GM12891 (cell line): Measurements from ENCODE around the gene FHL1.
A peak's percentile ranks its signal among the peaks of the same experiment; 100 is the strongest.

Source experiments
- DNase-seq: peaks from one replicate; pipeline ENCODE4 v3.0.0; 2011; ENCODE audit warnings: low spot score; ENCODE audit not compliant: insufficient read length
- FAIRE-seq: peaks from 2 replicates; lab custom pipeline; 2011; peaks lifted over from hg19 to GRCh38; lab: Jason Lieb, UNC
- PAX5 ChIP-seq: IDR thresholded peaks from 2 replicates; pipeline ENCODE4 v1.6.1; 2011; ENCODE audit warnings: low read length, moderate library complexity, mild to moderate bottlenecking; ENCODE audit not compliant: insufficient read depth, severe bottlenecking
- POLR2A ChIP-seq: IDR thresholded peaks from 2 replicates; pipeline ENCODE4 v1.6.1; 2011; ENCODE audit warnings: low read depth, low read length, control low read depth
- POLR2AphosphoS5 ChIP-seq: IDR thresholded peaks from 2 replicates; pipeline ENCODE4 v1.6.1; 2011; ENCODE audit warnings: low read depth, low read length, control low read depth
- POU2F2 ChIP-seq: IDR thresholded peaks from 2 replicates; pipeline ENCODE4 v1.6.1; 2011; ENCODE audit warnings: low read depth, mild to moderate bottlenecking, control low read depth, low read length, moderate library complexity
- SPI1 ChIP-seq: IDR thresholded peaks from 2 replicates; pipeline ENCODE4 v1.6.1; 2011; ENCODE audit warnings: low read depth, low read length, control low read depth
- TAF1 ChIP-seq: IDR thresholded peaks from 2 replicates; pipeline ENCODE4 v1.6.1; 2011; ENCODE audit warnings: low read depth, low read length, control low read depth

Gene FHL1

DNA sequence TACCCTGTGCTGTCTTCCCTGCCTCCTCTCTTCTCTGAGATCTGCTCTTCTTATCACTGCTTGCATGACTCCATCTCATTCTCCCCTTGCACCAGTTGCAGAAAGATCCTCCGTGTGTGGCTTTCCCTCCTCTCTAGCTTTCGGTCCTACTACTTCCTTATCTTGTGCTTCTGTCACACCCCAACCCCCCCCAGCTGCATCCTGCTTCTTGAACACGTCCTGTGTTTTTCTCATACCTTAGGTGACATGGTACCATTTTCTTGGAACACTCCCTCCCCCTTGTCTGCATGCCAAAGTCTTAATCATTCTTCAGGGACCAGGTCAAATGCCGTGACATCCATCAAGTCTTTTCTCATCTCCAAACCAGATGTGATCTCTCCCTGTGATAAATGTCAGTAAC is 46.4 kb downstream of the FHL1 start:
- no peak for DNase-seq
- FAIRE-seq = peak; percentile 83
- TF ChIP-seq SPI1 (no peak), TAF1 (no peak), POU2F2 (no peak), POLR2AphosphoS5 (no peak)

DNA sequence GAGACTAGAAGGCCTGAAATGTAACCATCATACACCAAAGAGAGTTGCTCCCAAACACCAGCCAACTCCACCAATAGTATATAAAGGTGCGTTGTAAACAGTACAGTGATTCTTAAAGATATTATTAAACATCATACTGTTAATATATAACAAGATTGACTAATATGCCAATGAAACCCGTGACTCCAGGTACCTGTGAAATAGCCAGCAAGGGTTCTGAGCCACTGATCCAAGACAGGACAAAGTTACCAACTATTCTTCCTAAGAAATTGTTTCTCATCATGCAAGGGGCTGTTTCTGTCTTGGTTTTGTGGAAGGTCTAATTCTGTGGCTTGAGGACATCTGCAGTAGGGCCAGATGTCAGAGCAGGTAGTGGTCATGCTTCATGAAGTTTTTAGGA is 47.2 kb downstream of the FHL1 start:
- FAIRE-seq (no peak), DNase-seq (no peak)
- TF ChIP-seq POLR2A (no peak), POLR2AphosphoS5 (no peak), TAF1 (no peak), POU2F2 (no peak), SPI1 (no peak), PAX5 (no peak)

DNA sequence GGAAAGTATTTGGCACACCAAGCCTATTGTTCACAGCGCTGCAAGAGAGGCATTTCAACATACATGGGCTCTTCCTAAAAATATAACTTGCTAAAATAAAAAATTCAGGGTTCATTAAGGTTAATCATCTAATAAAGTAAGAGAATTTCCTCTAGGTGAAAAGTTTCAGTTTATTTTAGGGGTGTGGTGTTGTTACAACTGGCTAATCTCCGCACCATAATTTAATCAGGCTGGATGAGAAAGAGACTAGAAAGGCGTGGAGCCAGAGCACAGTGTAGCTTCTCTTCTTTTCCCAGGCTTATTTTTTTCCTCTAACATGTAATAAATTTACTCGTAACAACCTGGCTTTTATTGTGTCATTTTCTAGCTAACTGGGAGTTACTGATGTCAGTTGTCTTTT is 47.9 kb downstream of the FHL1 start:
- DNase-seq (no peak), FAIRE-seq (no peak)
- TF ChIP-seq PAX5 (no peak), POLR2AphosphoS5 (no peak), POU2F2 (no peak), TAF1 (no peak), POLR2A (no peak), SPI1 (no peak)

DNA sequence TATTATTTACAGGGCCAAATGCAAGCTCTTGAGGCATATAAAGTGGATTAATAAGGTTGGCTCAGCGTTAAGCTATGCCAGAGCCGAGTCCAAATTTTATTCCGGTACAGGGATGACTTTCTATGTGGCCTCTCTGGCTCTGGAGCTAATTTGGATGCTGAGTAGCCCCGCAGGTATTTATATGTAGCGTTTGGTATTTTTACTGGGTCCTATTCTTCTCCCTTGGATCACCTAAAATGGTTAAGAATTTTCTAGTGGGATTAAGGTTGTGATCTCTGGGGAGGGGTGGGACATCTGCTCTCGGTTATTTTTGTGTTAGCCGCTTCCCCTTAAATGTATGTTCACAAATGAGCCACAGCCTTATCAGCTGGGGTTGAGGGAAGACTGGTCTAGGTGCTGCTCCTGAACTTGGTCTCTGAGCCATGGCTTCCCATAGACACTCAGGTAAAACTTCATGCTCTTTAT is 49.4 kb downstream of the FHL1 start:
- FAIRE-seq = no peak

DNA sequence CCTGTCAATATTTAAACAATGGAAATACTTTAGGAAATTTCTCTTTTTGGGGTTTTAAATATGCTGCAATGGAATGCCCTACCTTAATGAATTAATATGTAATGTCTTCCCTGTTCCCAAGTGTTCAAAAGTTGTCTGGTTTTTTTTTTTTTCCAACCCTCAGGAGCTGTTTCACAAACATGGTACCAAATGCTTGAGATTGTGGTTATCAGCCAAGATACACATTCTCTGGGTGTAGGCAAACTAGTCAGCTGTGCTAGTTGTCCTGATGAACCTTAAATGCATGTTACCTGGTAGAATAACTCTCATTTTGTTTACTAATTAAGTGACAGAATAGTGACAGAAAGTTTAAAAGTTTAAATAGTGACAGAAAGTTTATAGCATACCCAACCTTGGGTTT is 50.7 kb downstream of the FHL1 start:
- DNase-seq (no peak), FAIRE-seq (no peak)
- TF ChIP-seq PAX5 (no peak), SPI1 (no peak), POLR2A (no peak), POLR2AphosphoS5 (no peak), POU2F2 (no peak), TAF1 (no peak)

More for the DNA sequence above, 49.4 kb downstream of the FHL1 start:
- TF ChIP-seq TAF1 (no peak), PAX5 (no peak), POLR2A (no peak), POU2F2 (no peak), SPI1 (no peak), POLR2AphosphoS5 (no peak)
- no peak for DNase-seq

DNA sequence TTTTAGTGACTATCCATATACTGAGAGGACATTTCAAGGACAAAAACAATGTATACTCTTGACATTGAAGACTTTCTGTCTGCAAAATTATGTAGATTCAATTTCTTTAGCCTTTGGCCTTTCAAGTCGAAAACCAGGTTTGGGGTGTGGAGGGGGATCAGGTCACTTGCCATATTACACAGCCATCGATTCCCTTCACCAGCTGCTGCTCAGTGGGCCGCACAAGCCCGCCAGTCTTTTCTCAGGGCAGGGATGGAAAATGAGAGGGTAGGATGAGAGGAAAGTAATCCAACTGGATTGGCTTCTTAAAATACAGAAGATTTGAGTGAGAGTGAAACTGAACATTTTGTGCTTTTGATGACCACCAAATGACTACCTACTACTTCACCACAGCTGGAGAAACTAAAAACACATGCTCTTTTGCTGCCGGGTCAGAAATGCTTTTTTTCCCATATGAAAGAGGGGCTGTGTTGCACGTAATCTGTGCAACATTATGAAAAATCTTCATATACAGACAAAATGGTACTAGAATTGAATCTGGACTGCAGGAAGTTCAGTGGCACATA is 51.4 kb downstream of the FHL1 start:
- DNase-seq (no peak), FAIRE-seq (no peak)
- TF ChIP-seq POU2F2 (no peak), POLR2AphosphoS5 (no peak), POLR2A (no peak), TAF1 (no peak), SPI1 (no peak), PAX5 (no peak)

DNA sequence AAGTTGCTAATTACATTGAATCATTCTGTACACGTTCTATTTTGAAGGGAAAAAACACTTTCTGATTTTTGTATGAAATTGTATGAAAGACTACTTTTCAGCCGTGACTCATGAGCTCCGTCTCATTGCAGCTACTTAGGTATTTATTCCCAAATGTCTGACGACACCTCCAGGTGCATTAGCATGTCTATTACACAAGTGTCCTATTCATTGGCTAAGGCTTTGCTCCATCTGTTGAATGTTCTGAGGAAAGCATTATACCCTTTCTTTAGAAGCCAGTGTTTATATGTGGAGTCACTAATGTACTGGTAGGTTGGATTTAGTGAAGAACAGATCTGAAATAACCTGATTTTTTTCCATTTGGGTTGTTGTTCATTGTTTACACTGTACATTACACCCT is 52.0 kb downstream of the FHL1 start:
- DNase-seq = no peak
- TF ChIP-seq TAF1 = no peak
- TF ChIP-seq PAX5 = no peak
- no peak for TF ChIP-seq POU2F2
- no peak for TF ChIP-seq POLR2AphosphoS5
- TF ChIP-seq SPI1 = no peak
- no peak for TF ChIP-seq POLR2A
- no peak for FAIRE-seq

DNA sequence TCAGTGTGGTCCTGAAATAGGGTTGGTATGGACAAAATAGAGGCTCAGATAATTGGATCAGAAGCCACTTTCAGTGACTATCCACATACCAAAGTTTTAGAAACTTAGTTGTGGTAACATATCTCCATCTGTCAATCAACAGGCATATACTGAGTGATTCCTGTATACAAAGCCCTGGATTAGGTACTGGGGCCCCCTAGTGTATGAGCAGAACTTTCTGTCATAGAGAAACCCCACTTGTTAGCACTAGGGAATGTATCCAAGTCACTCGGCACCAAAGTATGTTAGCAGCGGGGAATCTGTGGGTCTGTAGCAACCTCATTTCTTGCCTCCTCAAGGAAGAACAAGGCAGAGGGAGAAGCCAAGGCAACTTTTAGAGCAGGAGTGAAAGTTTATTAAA is 53.1 kb downstream of the FHL1 start:
- FAIRE-seq (no peak), DNase-seq (no peak)
- TF ChIP-seq PAX5 (no peak), POU2F2 (no peak), TAF1 (no peak), SPI1 (no peak), POLR2AphosphoS5 (no peak)

DNA sequence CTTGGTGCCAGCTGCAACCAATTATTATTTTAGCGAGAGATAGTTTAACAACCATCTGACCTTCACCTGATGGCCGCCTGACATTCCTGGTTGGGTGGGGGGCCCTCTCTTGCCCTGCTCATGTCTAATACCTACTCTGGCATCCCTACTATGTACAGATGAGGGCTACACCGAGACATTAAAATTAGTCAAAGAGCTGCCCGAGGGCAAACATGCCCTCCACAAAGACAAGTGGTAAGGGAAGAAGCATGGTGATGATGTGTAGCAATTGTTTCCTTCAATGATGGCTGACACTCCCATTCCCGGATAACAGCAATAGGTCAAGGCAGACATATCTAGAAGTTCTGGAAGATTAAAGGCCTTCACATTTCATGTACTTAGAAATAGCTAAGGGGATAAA is 54.3 kb downstream of the FHL1 start:
- DNase-seq (no peak), FAIRE-seq (no peak)
- TF ChIP-seq POLR2AphosphoS5 (no peak), SPI1 (no peak), POLR2A (no peak), TAF1 (no peak), PAX5 (no peak), POU2F2 (no peak)

DNA sequence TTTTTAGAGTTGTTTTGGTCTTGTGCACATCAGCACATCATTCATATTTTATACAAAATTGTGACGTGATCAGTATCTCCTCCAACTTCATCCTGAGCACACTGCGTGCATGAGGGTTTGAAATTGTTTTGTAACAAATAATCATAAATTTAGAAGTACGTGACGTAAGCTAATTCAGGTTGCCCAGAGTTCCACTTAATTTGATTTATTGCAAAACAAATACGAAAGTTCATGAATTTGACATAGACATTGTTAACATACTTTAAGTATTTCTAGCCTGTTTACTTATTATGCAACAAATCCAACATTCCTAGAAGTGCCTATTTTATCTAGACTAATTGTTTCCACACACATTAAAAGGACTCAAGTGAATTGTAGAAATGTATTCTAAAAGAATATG is 55.6 kb downstream of the FHL1 start:
- FAIRE-seq = no peak

More for the DNA sequence above, 55.6 kb downstream of the FHL1 start:
- TF ChIP-seq SPI1 (no peak), POLR2A (no peak), POLR2AphosphoS5 (no peak), TAF1 (no peak), POU2F2 (no peak), PAX5 (no peak)
- DNase-seq = no peak
